Stomach (tissue), 4 donors: Measurements from ENCODE around the gene VDAC1.
"Not testable (repeated sequence)": the region's sequence is repeated elsewhere in the genome, so short reads cannot be mapped to it uniquely, and the experiment has no call there.

Source experiments
- CTCF ChIP-seq, 7 experiments: fragments of 450-650 bp in 4 of 7; fragments of 200-600 bp in 3 of 7; sonication (generic) in 3 of 7; IDR thresholded peaks; one replicate each; pipeline ENCODE4 v1.5.1; 2016 to 2019; ENCODE audit warnings: antibody characterized with exemption in 7 of 7, control low read depth in 2 of 7, mild to moderate bottlenecking in 1 of 7
- EP300 ChIP-seq: sonication (generic); formaldehyde crosslinking; IDR thresholded peaks from one replicate; pipeline ENCODE4 v1.6.1; 2017; ENCODE audit warnings: antibody characterized with exemption
- POLR2A ChIP-seq, 4 donors: fragments of 450-650 bp; IDR thresholded peaks; one replicate each; pipeline ENCODE4 v1.6.1; 2016; ENCODE audit warnings: antibody characterized with exemption in 4 of 4, control low read depth in 2 of 4, mild to moderate bottlenecking in 1 of 4, moderate library complexity in 1 of 4

GRCh38 chr5:133937628-133938027 lies 67.1 kb downstream of the VDAC1 start:
- not testable (repeated sequence) for TF ChIP-seq CTCF (IDR thresholded peaks at IDR 0.05); POLR2A (IDR thresholded peaks at IDR 0.05); EP300
